GM19351 (cell line): ENCODE measurements around the gene LSR.

ENCODE experiments used
- ATAC-seq: cut with Tn5 transposase; IDR thresholded peaks from one replicate; pipeline ENCODE4 v1.9.1; 2021; ENCODE audit warnings: mild to moderate bottlenecking, moderate library complexity; ENCODE audit not compliant: unreplicated experiment

LSR gene

GRCh38 chr19:35316560-35316959 lies 67.8 kb downstream of the LSR start:
- no peak for ATAC-seq
